Stimulated activated CD4-positive, alpha-beta T cell treated with anti-CD3 and anti-CD28 coated beads, Interleukin-2, amount 100 ng/mL, for 24 hours (primary cell): ENCODE results near the gene MACROD1.

Experiments used
- DNase-seq, 2 donors: peaks; one replicate each; pipeline ENCODE4 v3.0.0-alpha.2; 2020

Gene MACROD1

DNA sequence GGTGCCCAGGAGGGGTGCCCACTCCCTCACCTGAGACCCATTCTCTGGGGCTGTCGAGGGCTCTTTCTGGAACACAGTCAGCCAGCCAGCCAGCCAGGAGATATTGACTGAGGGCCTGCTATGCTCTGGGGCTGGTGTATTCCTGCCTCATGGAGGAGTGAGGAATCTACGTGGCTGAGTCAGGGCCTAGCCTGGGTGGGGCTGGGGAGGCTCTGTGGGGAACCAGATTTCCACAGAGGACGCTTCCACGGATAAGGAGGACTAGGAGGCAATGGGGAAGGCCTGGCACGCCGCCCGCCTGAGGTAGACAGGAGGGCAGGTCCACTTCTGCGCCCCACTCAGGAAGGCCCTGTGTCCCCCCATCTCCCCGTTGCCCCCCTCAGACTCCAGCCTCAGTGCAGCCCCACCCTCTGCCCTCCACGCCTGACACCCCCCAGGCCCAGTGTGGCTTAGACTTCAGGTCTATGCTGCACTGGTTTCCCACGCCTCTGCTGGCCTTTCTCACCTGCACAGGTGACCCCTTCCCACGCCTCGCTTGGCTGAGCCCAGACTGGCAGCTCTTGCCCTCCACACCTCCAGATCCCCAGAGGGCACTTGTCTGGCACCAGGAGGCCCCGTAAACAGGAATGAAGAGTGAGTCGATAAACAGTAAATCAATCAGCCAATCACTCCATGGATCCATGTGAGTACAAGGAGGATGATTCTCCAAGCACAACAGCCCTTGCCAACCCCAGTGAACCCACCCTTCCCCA, 37.5 kb downstream of the MACROD1 start:
- DNase-seq, result no peak

DNA sequence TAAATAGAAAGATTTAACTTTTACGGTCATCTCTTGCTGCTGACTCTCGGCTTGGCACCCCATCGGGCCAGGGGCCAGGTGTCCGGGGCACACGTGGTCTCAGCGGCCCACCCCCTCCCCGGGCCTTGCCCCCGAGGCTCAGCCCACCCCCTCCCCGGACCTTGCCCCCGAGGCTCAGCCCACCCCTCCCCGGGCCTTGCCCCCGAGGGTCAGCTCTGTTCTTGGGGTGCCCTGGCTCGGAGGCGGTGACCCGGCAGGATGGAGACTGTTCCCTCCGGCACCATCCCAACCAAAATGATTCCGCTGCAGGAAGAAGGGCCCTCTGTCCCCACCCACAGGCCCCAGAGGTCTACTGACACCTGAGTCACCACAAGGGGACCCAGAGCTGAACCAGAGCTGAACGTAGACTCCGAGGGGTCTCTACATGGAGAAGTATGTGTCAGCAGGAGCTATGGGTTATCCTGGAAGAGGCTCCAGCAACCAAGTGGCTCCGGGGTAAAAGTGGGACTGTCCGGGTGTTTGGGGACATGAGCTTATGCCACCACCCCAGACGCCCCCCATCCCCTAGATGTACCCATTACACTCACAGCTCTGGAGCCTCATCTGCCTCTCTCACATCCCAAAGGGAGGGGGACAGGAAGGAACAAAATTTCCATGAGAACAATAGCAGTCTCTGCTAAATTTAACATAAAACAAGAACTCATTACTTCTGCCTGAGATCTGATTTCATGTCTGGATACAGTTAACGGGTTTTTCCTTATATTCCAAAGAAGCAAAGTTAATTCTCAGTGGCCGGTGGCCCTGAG, 38.4 kb downstream of the MACROD1 start:
- no peak for DNase-seq

GRCh38 chr11:64126796-64127195, 39.1 kb downstream of the MACROD1 start:
- DNase-seq, result no peak

- no peak for DNase-seq
Measured at GRCh38 chr11:64126371-64126770, 39.5 kb downstream of the MACROD1 start.

GRCh38 chr11:64125676-64126075, 40.2 kb downstream of the MACROD1 start:
- no peak for DNase-seq

DNA sequence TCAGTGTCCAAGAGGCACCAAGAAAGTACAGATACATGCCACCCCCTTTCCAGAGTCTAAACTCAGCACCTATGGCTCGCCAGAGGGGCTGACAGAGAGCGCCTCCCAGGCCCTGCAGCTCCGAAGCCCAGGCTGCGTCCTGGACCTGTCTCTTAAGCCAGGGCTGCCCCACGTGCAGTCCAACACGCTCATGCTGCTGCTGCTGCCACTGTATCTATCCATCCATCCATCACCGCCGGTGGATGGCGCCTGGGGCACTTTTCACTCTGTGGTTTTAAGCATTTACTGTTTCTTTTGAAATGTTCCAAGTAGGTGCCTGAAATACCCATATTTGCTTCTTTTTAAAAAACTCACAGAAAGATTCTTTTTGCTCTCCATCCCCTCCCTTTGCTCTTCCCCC, 41.8 kb downstream of the MACROD1 start:
- no peak for DNase-seq

- DNase-seq, result no peak
Measured at GRCh38 chr11:64123679-64124078, 42.2 kb downstream of the MACROD1 start.

DNA sequence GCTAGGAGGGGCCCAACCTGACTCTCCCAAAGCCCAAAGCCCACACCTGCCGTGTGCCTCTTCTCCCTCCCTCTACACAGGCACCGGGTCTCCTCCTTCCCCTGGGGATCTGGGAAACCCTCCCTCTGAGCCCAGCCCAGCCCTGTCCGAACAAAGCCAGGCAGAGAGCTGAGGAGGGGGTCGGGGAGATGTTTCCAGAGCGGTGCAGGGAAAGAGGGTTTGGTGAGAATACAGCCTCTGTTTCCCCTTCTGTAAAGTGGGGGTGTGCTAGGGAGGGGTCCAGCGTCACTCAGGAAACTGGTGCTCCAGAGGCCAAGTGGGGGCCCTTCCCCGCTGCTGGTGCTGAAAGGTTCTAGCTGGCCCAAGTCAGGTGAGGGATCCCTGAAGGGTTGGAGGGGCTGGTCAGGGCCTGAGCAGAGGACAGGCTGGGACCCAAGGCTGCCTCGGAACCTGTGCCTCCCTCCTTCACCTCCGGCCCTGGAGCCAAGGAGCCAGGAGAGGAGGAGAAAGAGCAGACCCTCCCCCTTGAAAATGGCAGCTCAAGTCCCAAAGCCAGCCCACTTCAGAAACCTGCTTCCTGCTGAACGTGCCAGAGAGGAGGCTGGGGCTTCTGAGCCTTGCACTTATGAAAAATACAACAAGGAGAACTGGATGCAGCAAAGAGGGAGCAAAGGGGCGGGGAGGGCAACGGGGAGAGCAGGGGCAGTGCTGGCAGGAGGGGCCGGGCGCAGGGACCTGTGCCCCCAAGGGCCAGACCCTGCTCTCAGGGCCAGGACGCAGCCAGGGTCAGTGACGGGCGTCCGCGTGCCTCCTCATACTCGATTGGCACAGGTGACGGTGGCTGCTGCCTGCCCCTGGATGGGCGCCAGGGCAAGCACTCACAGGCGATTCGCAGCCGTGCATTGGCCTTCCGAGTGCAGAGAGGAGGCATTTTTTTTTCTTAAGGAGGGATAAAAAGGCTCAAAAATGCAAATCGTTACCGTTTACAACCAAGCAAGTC, 43.2 kb downstream of the MACROD1 start:
- DNase-seq, result no peak

DNA sequence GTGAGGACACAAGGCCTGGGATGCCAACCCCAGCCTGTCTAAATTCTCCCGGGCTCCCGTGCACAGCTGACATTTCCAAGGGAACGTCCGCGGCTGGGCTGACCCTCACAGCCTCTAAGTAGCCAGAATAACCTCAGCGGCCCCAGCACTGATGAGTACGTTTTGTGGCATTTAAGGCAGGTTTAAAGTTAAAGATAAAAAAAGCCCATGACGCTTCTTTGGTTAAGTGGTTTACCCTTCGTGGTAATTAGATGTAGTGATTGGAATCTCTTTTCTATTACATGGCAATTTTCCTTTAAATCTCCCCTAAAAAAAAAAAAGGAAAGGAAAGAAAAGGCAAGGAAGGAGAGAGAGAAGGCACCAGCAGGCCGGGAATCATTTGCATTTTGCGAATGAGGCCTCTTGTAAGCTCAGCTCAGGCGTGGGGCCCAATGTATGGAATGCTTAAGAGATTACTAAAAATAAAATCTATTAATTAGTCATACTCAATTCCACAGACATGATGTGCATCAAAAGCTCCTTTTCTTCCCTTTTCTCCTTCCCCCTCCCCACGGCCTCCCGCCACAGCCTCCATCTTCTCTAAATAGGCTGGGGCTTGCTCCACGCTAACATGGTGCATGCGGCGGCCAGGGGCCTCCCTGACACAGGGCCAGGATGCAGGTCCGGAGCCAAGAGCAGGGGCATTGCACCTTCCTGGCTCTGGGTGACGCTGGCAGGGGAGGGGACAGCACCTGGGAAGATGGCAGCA, 44.1 kb downstream of the MACROD1 start:
- DNase-seq, result no peak

GRCh38 chr11:64120951-64121569, 44.9 kb downstream of the MACROD1 start:
- DNase-seq, result no peak

GRCh38 chr11:64119700-64120099, 46.2 kb downstream of the MACROD1 start:
- DNase-seq, result no peak

DNA sequence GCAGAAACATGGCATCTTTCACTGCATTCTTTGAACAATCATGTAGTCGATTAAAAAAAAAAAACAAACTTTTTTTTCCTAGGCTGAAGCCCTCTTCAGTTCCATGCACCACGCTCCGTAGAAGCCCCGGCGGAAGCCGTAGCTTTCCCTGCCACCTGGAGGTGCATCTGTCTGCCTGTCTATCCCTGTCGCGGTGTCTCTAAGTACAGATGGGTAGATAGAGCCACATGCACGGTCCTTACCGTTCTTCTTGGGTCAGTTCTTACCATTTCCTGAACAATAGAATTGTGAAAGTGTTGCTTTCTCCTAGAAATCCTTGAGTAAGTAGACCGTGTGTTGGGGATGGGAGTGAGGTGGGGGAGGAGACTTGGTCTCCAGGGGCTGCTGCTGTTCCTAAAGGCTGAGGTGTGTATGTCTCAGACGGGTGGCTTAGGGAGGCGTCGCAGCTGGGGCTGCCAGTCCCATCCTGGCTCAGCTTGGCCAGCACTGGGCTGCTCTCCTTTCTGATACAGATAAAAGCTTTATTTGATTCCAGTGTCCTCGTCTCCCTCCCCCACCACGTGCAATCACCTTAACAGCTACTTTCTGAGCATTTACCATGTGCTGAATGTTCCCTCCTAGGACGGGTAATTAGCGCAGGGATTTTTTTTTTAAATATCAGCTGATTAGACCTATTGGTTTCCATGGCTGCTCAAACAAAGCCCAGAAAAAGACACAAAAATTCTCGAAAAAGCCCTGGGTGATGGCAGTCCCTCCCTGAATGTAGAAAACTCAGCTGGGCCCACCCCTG, 46.8 kb downstream of the MACROD1 start:
- DNase-seq, result no peak

- DNase-seq, result no peak
Measured at GRCh38 chr11:64117763-64118459, 48.0 kb downstream of the MACROD1 start.

- DNase-seq, result no peak
Measured at GRCh38 chr11:64115531-64116522, 50.1 kb downstream of the MACROD1 start.

GRCh38 chr11:64114231-64114630, 51.7 kb downstream of the MACROD1 start:
- no peak for DNase-seq

DNA sequence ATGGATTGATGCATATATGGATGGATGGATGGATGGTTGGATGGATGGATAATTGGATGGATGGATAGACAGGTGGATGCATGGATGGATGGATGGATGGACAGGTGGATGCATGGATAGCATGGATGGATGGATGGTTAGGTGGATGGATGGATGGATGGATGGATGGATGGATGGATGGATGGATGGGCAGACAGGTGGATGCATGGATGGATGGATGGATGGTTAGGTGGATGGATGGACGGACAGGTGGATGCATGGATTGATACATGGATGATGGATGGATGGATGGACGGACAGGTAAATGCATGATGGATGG, 52.5 kb downstream of the MACROD1 start:
- DNase-seq, result no peak

- DNase-seq, result no peak
Measured at GRCh38 chr11:64112771-64113461, 53.0 kb downstream of the MACROD1 start.
